ENCODE data around the gene ARHGEF2. TPM values are rescaled to one million over a fixed set of nuclear protein-coding genes. Genes with fewer than 3 reads are reported as not detected.

ARHGEF2 gene
- total RNA-seq, 2 donors from 2014 or later: 162 to 166 TPM

- DNase-seq (ENCODE audit: low spot score) (no peak), ATAC-seq (ENCODE audit: insufficient number of reproducible peaks, low FRiP score, low read depth) (no peak)
- H3K9me3 ChIP-seq: no peaks in the 10 kb centered on the region
- peak overlapping the region in 1 of 2 donors; percentile 46 for H3K27ac ChIP-seq
- TF ChIP-seq, protein P1, sequence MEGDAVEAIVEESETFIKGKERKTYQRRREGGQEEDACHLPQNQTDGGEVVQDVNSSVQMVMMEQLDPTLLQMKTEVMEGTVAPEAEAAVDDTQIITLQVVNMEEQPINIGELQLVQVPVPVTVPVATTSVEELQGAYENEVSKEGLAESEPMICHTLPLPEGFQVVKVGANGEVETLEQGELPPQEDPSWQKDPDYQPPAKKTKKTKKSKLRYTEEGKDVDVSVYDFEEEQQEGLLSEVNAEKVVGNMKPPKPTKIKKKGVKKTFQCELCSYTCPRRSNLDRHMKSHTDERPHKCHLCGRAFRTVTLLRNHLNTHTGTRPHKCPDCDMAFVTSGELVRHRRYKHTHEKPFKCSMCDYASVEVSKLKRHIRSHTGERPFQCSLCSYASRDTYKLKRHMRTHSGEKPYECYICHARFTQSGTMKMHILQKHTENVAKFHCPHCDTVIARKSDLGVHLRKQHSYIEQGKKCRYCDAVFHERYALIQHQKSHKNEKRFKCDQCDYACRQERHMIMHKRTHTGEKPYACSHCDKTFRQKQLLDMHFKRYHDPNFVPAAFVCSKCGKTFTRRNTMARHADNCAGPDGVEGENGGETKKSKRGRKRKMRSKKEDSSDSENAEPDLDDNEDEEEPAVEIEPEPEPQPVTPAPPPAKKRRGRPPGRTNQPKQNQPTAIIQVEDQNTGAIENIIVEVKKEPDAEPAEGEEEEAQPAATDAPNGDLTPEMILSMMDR (IDR thresholded peaks at IDR 0.05): no peak
- H3K27me3 ChIP-seq (replicated peaks; ENCODE audit: insufficient read depth): no peaks in the 10 kb centered on the region
- H3K4me3 ChIP-seq: no peak overlapping the region
- peaks cover 5 to 22% of the 10 kb centered on the region in 2 donors for H3K4me1 ChIP-seq (ENCODE audit: control insufficient read depth in 1 of 2, low read depth in 2 of 2)
- H3K36me3 ChIP-seq: peaks cover 52% of the 10 kb centered on the region
Observed at GRCh38 chr1:155947292-155947691, 31.1 kb downstream of the ARHGEF2 start.

DNA sequence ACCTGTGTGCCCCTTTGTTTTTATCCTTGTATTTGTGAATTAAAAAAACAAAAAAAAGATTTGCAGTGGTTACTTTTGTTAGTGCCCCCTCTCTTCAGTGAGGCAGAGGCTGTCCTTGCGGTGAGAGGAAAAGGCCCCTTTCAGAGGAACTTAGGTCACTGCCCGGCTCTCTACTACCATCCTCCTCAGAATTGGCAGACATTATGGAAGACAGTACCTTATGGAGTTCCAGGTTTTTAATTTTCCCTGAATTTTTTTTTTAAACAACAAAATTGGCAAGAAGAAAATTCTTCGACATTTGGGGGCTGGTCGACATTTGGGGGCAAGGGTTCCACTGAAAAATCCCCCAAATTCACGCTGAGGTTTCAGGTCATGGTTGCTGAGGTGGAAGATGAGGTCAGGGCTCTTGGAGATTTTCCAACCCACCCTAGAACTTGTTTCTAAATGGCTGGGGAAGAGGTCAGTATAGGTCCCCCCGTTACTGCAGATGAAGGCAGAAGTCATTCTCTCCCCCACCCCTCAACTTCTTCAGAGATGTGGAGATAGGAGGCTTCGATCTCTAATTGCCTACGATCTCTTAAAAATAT is 31.6 kb downstream of the ARHGEF2 start:
- peak overlapping the region in 1 of 2 donors; percentile 46 for H3K27ac ChIP-seq
- H3K36me3 ChIP-seq: peaks cover 46% of the 10 kb centered on the region
- H3K4me1 ChIP-seq (ENCODE audit: control insufficient read depth in 1 of 2, low read depth in 2 of 2): peaks cover 8 to 28% of the 10 kb centered on the region in 2 donors
- H3K9me3 ChIP-seq: no peaks in the 10 kb centered on the region
- H3K4me3 ChIP-seq: no peak overlapping the region
- H3K27me3 ChIP-seq (replicated peaks; ENCODE audit: insufficient read depth): no peaks in the 10 kb centered on the region
- TF ChIP-seq, protein P1 (IDR thresholded peaks at IDR 0.05): no peak
- DNase-seq (ENCODE audit: low spot score) (no peak), ATAC-seq (ENCODE audit: insufficient number of reproducible peaks, low FRiP score, low read depth) (no peak)

DNA sequence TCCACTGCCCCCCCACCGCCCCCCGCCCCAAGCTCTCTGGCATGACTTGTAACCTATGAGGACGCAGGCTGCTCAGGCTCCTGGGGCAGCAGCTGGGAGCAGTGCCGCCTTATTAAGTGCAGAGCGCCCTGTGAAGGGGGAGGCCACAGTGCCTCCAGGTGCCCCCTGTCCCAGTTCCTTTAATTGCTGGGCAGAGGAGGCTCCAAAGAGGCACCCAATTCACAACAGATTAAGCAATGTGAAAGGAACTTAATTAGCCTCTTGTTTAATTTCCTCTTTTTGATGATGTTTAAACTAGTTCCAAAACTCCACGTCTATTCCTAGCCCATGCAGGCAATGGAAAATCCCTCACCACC is 33.9 kb downstream of the ARHGEF2 start:
- H3K4me3 ChIP-seq: no peak overlapping the region
- H3K36me3 ChIP-seq: peaks cover 26% of the 10 kb centered on the region
- DNase-seq (ENCODE audit: low spot score): no peak
- TF ChIP-seq, protein P1 (IDR thresholded peaks at IDR 0.05): no peak
- ATAC-seq (ENCODE audit: insufficient number of reproducible peaks, low FRiP score, low read depth): no peak
- no peaks in the 10 kb centered on the region for H3K9me3 ChIP-seq
- H3K27me3 ChIP-seq (replicated peaks; ENCODE audit: insufficient read depth): no peaks in the 10 kb centered on the region
- peaks cover 27 to 51% of the 10 kb centered on the region in 2 donors for H3K4me1 ChIP-seq (ENCODE audit: control insufficient read depth in 1 of 2, low read depth in 2 of 2)
- H3K27ac ChIP-seq: peak overlapping the region; percentile 46 to 50

- no peaks in the 10 kb centered on the region for H3K9me3 ChIP-seq
- DNase-seq (ENCODE audit: low spot score) (no peak), ATAC-seq (ENCODE audit: insufficient number of reproducible peaks, low FRiP score, low read depth) (no peak)
- H3K4me1 ChIP-seq (ENCODE audit: control insufficient read depth in 1 of 2, low read depth in 2 of 2): peaks cover 27 to 65% of the 10 kb centered on the region in 2 donors
- TF ChIP-seq, protein P1 (IDR thresholded peaks at IDR 0.05): no peak
- H3K36me3 ChIP-seq: peaks cover 11% of the 10 kb centered on the region
- H3K27me3 ChIP-seq (replicated peaks; ENCODE audit: insufficient read depth): no peaks in the 10 kb centered on the region
- no peak overlapping the region for H3K4me3 ChIP-seq
- peak overlapping the region; percentile 81 to 90 for H3K27ac ChIP-seq
Observed at GRCh38 chr1:155942578-155943141, 35.7 kb downstream of the ARHGEF2 start.

GRCh38 chr1:155941845-155942531 is 36.4 kb downstream of the ARHGEF2 start:
- DNase-seq (ENCODE audit: low spot score) (no peak), ATAC-seq (ENCODE audit: insufficient number of reproducible peaks, low FRiP score, low read depth) (no peak)
- Histone ChIP-seq H3K9me3 (no peaks in the 10 kb centered on the region), H3K4me3 (no peak overlapping the region), H3K27ac (peak overlapping the region; percentile 81 to 90), H3K4me1 (ENCODE audit: control insufficient read depth in 1 of 2, low read depth in 2 of 2) (peaks cover 27 to 65% of the 10 kb centered on the region in 2 donors), H3K27me3 (replicated peaks; ENCODE audit: insufficient read depth) (no peaks in the 10 kb centered on the region), H3K36me3 (peaks cover 7% of the 10 kb centered on the region)
- TF ChIP-seq, protein P1 (IDR thresholded peaks at IDR 0.05): no peak

Measured in thoracic aorta (tissue), 2 donors.